HEK293 (cell line): ENCODE measurements around the gene SERPINH1.

Experiments
- CTCF ChIA-PET: fragments of 350-600 bp; formaldehyde crosslinking; extraction: SDS; loops from one replicate; lab custom pipeline; 2021; ENCODE audit warnings: antibody characterized with exemption; lab: Yijun Ruan, JAX
- POLR2A ChIA-PET: fragments of 300-600 bp; formaldehyde crosslinking; extraction: SDS; loops from one replicate; lab custom pipeline; 2020; ENCODE audit warnings: antibody characterized with exemption, inconsistent platforms; lab: Yijun Ruan, JAX
- H3K27ac ChIP-seq: fragments of 200-500 bp; sonication (Bioruptor generic); 2 replicates; pipeline ENCODE4 v1.5.1; 2014; ENCODE audit warnings: low read depth, low read length, control low read depth, inconsistent platforms; ENCODE audit errors: extremely low read depth
- H3K36me3 ChIP-seq, 2 experiments: fragments of 200-500 bp in 1 of 2; sonication (Bioruptor generic) in 1 of 2; 1 replicate in 1 of 2; 2 replicates in 1 of 2; pipeline ENCODE4 v1.5.1; 2014 to 2017; ENCODE audit warnings: inconsistent platforms in 2 of 2, low read length in 2 of 2; ENCODE audit not compliant: control insufficient read depth in 2 of 2, insufficient read depth in 1 of 2
- H3K4me1 ChIP-seq: fragments of 200-500 bp; sonication (Bioruptor generic); 2 replicates; pipeline ENCODE4 v1.5.1; 2014; ENCODE audit warnings: mild to moderate bottlenecking, low read length, inconsistent platforms; ENCODE audit not compliant: control insufficient read depth, insufficient read depth
- H3K4me3 ChIP-seq: 2 replicates; pipeline ENCODE4 v1.5.1; 2011; ENCODE audit warnings: low read depth, mild to moderate bottlenecking, control low read depth, low read length, moderate library complexity
- H3K9me3 ChIP-seq: fragments of 200-500 bp; sonication (Bioruptor generic); 2 replicates; pipeline ENCODE4 v1.5.1; 2014; ENCODE audit warnings: low read depth, low read length, inconsistent platforms; ENCODE audit not compliant: control insufficient read depth, insufficient read depth
- GFI1B ChIP-seq: fragments of 450-650 bp; formaldehyde crosslinking; IDR thresholded peaks from 2 replicates; pipeline ENCODE4 v1.5.1; 2016; ENCODE audit warnings: missing biosample characterization, missing genetic modification characterization
- HOXC10 ChIP-seq: sonication (generic); formaldehyde crosslinking; IDR thresholded peaks from 2 replicates; pipeline ENCODE4 v1.8.1; 2023; ENCODE audit warnings: mild to moderate bottlenecking, missing genetic modification reagents
- KLF10 ChIP-seq: fragments of 450-650 bp; IDR thresholded peaks from 2 replicates; pipeline ENCODE4 v1.5.1; 2018; ENCODE audit warnings: missing biosample characterization, mild to moderate bottlenecking, missing genetic modification characterization
- MZF1 ChIP-seq: fragments of 450-650 bp; formaldehyde crosslinking; IDR thresholded peaks from 2 replicates; pipeline ENCODE4 v1.5.1; 2017; ENCODE audit warnings: missing biosample characterization, missing genetic modification characterization, borderline replicate concordance
- SALL2 ChIP-seq: fragments of 450-650 bp; formaldehyde crosslinking; IDR thresholded peaks from 2 replicates; pipeline ENCODE4 v1.5.0; 2017; ENCODE audit warnings: missing biosample characterization, mild to moderate bottlenecking, missing genetic modification characterization, borderline replicate concordance
- SP3 ChIP-seq: fragments of 450-650 bp; formaldehyde crosslinking; IDR thresholded peaks from 2 replicates; pipeline ENCODE4 v1.5.1; 2016; ENCODE audit warnings: missing biosample characterization, missing genetic modification characterization
- TRIM28 ChIP-seq: IDR thresholded peaks from 2 replicates; pipeline ENCODE4 v1.6.1; 2011; ENCODE audit warnings: low read length, control low read depth, borderline replicate concordance
- ZNF157 ChIP-seq: fragments of 450-650 bp; formaldehyde crosslinking; IDR thresholded peaks from 2 replicates; pipeline ENCODE4 v1.5.1; 2016; ENCODE audit warnings: missing biosample characterization, missing genetic modification characterization
- ZNF248 ChIP-seq: fragments of 450-650 bp; formaldehyde crosslinking; IDR thresholded peaks from 2 replicates; pipeline ENCODE4 v1.5.1; 2017; ENCODE audit warnings: missing biosample characterization, missing genetic modification characterization
- ZNF391 ChIP-seq: fragments of 450-650 bp; formaldehyde crosslinking; IDR thresholded peaks from 2 replicates; pipeline ENCODE4 v1.5.1; 2016; ENCODE audit warnings: low read depth, missing biosample characterization, missing genetic modification characterization, borderline replicate concordance
- ZNF394 ChIP-seq: fragments of 450-650 bp; formaldehyde crosslinking; IDR thresholded peaks from 2 replicates; pipeline ENCODE4 v1.5.1; 2016; ENCODE audit warnings: missing biosample characterization, missing genetic modification characterization, mild to moderate bottlenecking, moderate library complexity, borderline replicate concordance
- ZNF404 ChIP-seq: fragments of 450-650 bp; formaldehyde crosslinking; IDR thresholded peaks from 2 replicates; pipeline ENCODE4 v1.5.1; 2017; ENCODE audit warnings: missing biosample characterization, missing genetic modification characterization
- ZNF560 ChIP-seq: fragments of 450-650 bp; formaldehyde crosslinking; IDR thresholded peaks from 2 replicates; pipeline ENCODE4 v1.5.1; 2017; ENCODE audit warnings: missing biosample characterization, missing genetic modification characterization, borderline replicate concordance
- ZNF777 ChIP-seq: fragments of 450-650 bp; formaldehyde crosslinking; IDR thresholded peaks from 2 replicates; pipeline ENCODE4 v1.5.1; 2017; ENCODE audit warnings: missing biosample characterization, missing genetic modification characterization, borderline replicate concordance
- ZNF785 ChIP-seq: fragments of 450-650 bp; formaldehyde crosslinking; IDR thresholded peaks from 2 replicates; pipeline ENCODE4 v1.5.1; 2016; ENCODE audit warnings: missing biosample characterization, missing genetic modification characterization
- ZNF791 ChIP-seq: fragments of 450-650 bp; formaldehyde crosslinking; IDR thresholded peaks from 2 replicates; pipeline ENCODE4 v1.5.1; 2016; ENCODE audit warnings: missing biosample characterization, missing genetic modification characterization
- ZXDB ChIP-seq: fragments of 450-650 bp; formaldehyde crosslinking; IDR thresholded peaks from 2 replicates; pipeline ENCODE4 v1.5.1; 2016; ENCODE audit warnings: missing biosample characterization, missing genetic modification characterization
- TF ChIP-seq, protein P1 (sequence below): fragments of 450-650 bp; formaldehyde crosslinking; IDR thresholded peaks from 2 replicates; pipeline ENCODE4 v1.5.1; 2016; ENCODE audit warnings: missing biosample characterization, missing genetic modification characterization
- TF ChIP-seq, protein P2 (sequence below): fragments of 450-650 bp; formaldehyde crosslinking; IDR thresholded peaks from 2 replicates; pipeline ENCODE4 v1.5.1; 2016; ENCODE audit warnings: missing biosample characterization, missing genetic modification characterization, borderline replicate concordance
- TF ChIP-seq, protein P3 (sequence below): fragments of 450-650 bp; formaldehyde crosslinking; IDR thresholded peaks from 2 replicates; pipeline ENCODE4 v1.5.1; 2016; ENCODE audit warnings: missing biosample characterization, missing genetic modification characterization
- TF ChIP-seq, protein P4 (sequence below): fragments of 450-650 bp; IDR thresholded peaks from 2 replicates; pipeline ENCODE4 v1.5.1; 2018; ENCODE audit warnings: missing biosample characterization, missing genetic modification characterization

The SERPINH1 gene

DNA sequence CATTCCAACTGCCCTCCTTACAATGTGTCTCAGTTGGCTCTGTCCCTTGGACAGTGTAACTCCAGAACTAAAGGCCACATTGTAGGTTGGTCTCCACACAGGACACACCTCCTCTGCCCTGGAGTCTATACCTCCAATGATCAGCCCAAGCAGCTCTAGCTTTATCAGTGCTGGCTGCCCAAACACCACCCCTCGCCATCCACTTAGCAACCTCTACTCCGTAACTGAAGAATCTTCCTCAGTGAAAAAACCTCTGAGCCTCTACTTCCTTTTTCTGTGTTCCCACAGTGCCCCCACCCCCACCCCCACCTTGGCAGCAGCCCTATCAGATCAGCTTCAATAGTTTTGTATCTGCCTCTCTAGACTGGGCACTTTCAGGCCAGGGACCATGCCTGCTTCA lies 33.4 kb downstream of the SERPINH1 start (continued):
- TF ChIP-seq ZNF391 (no peak), ZXDB (tag by site-specific recombination) (no peak), SALL2 (tag by site-specific recombination) (no peak), HOXC10 (CRISPR knock-in tag) (no peak)
- TF ChIP-seq, protein P1, sequence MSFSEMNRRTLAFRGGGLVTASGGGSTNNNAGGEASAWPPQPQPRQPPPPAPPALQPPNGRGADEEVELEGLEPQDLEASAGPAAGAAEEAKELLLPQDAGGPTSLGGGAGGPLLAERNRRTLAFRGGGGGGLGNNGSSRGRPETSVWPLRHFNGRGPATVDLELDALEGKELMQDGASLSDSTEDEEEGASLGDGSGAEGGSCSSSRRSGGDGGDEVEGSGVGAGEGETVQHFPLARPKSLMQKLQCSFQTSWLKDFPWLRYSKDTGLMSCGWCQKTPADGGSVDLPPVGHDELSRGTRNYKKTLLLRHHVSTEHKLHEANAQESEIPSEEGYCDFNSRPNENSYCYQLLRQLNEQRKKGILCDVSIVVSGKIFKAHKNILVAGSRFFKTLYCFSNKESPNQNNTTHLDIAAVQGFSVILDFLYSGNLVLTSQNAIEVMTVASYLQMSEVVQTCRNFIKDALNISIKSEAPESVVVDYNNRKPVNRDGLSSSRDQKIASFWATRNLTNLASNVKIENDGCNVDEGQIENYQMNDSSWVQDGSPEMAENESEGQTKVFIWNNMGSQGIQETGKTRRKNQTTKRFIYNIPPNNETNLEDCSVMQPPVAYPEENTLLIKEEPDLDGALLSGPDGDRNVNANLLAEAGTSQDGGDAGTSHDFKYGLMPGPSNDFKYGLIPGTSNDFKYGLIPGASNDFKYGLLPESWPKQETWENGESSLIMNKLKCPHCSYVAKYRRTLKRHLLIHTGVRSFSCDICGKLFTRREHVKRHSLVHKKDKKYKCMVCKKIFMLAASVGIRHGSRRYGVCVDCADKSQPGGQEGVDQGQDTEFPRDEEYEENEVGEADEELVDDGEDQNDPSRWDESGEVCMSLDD (tag by site-specific recombination) = no peak

DNA sequence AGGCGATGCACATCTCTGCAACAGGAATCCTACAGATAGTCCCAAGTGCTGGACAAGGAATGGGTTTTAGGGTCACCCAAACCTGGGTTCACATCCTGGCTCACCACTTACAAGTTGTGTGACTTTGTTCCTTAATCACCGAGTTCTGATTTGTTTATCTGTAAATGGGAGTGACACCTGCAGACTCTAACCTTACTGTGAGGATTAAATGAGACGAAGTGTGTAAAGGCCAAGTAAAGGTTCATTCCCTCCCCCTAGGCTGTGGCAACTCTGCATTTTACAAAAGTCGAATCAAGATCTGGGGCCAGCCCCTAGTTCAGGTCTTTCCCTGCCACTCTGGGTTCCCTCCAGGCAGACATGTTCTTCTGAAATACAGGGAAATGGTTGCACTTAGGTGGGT lies 34.9 kb downstream of the SERPINH1 start:
- ChIA-PET CTCF (interaction anchor here (0.6 to 2.3 kb wide), 14 partner anchors 8 to 717 kb away, joined by 3 to 12 read pairs (median 5); no protein-coding TSS in a partner anchor), POLR2A (no interaction called here)
- no peak overlapping the region for H3K27ac ChIP-seq
- no peaks in the 10 kb centered on the region for H3K4me1 ChIP-seq
- H3K36me3 ChIP-seq = no peaks in the 10 kb centered on the region
- TF ChIP-seq, protein P2, sequence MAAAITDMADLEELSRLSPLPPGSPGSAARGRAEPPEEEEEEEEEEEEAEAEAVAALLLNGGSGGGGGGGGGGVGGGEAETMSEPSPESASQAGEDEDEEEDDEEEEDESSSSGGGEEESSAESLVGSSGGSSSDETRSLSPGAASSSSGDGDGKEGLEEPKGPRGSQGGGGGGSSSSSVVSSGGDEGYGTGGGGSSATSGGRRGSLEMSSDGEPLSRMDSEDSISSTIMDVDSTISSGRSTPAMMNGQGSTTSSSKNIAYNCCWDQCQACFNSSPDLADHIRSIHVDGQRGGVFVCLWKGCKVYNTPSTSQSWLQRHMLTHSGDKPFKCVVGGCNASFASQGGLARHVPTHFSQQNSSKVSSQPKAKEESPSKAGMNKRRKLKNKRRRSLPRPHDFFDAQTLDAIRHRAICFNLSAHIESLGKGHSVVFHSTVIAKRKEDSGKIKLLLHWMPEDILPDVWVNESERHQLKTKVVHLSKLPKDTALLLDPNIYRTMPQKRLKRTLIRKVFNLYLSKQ (tag by site-specific recombination) = no peak
- TF ChIP-seq ZNF777 (no peak), ZNF791 (tag by site-specific recombination) (no peak), ZNF394 (tag by site-specific recombination) (no peak), TRIM28 (no peak), ZNF785 (tag by site-specific recombination) (no peak), KLF10 (tag by site-specific recombination) (no peak), GFI1B (no peak), SP3 (tag by site-specific recombination) (no peak), ZNF404 (tag by site-specific recombination) (no peak), MZF1 (no peak), ZNF248 (tag by site-specific recombination) (no peak), ZNF157 (tag by site-specific recombination) (no peak), ZNF560 (tag by site-specific recombination) (no peak)
- TF ChIP-seq, protein P3, sequence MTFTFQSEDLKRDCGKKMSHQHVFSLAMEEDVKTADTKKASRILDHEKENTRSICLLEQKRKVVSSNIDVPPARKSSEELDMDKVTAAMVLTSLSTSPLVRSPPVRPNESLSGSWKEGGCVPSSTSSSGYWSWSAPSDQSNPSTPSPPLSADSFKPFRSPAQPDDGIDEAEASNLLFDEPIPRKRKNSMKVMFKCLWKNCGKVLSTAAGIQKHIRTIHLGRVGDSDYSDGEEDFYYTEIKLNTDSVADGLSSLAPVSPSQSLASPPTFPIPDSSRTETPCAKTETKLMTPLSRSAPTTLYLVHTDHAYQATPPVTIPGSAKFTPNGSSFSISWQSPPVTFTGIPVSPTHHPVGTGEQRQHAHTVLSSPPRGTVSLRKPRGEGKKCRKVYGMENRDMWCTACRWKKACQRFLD (tag by site-specific recombination) = no peak
- TF ChIP-seq, protein P4, sequence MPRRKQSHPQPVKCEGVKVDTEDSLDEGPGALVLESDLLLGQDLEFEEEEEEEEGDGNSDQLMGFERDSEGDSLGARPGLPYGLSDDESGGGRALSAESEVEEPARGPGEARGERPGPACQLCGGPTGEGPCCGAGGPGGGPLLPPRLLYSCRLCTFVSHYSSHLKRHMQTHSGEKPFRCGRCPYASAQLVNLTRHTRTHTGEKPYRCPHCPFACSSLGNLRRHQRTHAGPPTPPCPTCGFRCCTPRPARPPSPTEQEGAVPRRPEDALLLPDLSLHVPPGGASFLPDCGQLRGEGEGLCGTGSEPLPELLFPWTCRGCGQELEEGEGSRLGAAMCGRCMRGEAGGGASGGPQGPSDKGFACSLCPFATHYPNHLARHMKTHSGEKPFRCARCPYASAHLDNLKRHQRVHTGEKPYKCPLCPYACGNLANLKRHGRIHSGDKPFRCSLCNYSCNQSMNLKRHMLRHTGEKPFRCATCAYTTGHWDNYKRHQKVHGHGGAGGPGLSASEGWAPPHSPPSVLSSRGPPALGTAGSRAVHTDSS = no peak
- TF ChIP-seq, protein P1 (tag by site-specific recombination) = no peak
- TF ChIP-seq, all 188 proteins: peak for 0
- Histone ChIP-seq H3K9me3 (no peaks in the 10 kb centered on the region), H3K4me3 (no peak overlapping the region)
